NB4 (cell line): ENCODE data around the gene PARL.

ENCODE experiments used
- DNase-seq: peaks from one replicate; pipeline ENCODE4 v3.0.0; 2010; ENCODE audit warnings: low read depth
- H3K4me3 ChIP-seq: one replicate; pipeline ENCODE4 v1.5.1; 2011; ENCODE audit warnings: mild to moderate bottlenecking, low read depth, low read length, moderate library complexity
- CTCF ChIP-seq: IDR thresholded peaks from one replicate; pipeline ENCODE4 v1.5.1; 2012; ENCODE audit warnings: low read depth, low read length
- MAX ChIP-seq: IDR thresholded peaks from 2 replicates; pipeline ENCODE4 v1.6.1; 2011; ENCODE audit warnings: low read depth, low read length
- MYC ChIP-seq: IDR thresholded peaks from 2 replicates; pipeline ENCODE4 v1.6.1; 2011; ENCODE audit warnings: low read depth, low read length
- POLR2A ChIP-seq: IDR thresholded peaks from 2 replicates; pipeline ENCODE4 v1.6.1; 2011; ENCODE audit warnings: mild to moderate bottlenecking; ENCODE audit not compliant: insufficient read length; ENCODE audit errors: extremely low read depth

PARL gene

GRCh38 chr3:183907911-183908331 lies 23.2 kb upstream of the PARL start:
- TF ChIP-seq MYC (no peak), MAX (no peak), CTCF (no peak), POLR2A (no peak)
- H3K4me3 ChIP-seq, result no peak overlapping the region
- no peak for DNase-seq

- TF ChIP-seq POLR2A (no peak), MYC (no peak), CTCF (no peak), MAX (no peak)
- H3K4me3 ChIP-seq, result no peak overlapping the region
- DNase-seq, result no peak
Observed at GRCh38 chr3:183907176-183907575, 22.5 kb upstream of the PARL start.

GRCh38 chr3:183906234-183906921 lies 21.7 kb upstream of the PARL start:
- DNase-seq, result no peak
- H3K4me3 ChIP-seq, result no peak overlapping the region
- no peak for TF ChIP-seq MYC
- no peak for TF ChIP-seq MAX
- no peak for TF ChIP-seq CTCF
- TF ChIP-seq POLR2A, result no peak

- TF ChIP-seq CTCF, result no peak
- TF ChIP-seq POLR2A, result no peak
- TF ChIP-seq MYC, result no peak
- TF ChIP-seq MAX, result no peak
Observed at GRCh38 chr3:183904833-183905780, 20.4 kb upstream of the PARL start.

GRCh38 chr3:183898028-183898431 lies 13.3 kb upstream of the PARL start:
- H3K4me3 ChIP-seq, result no peak overlapping the region
- TF ChIP-seq MAX, result no peak
- no peak for TF ChIP-seq POLR2A
- no peak for TF ChIP-seq CTCF
- no peak for TF ChIP-seq MYC
- DNase-seq, result no peak

More at GRCh38 chr3:183904833-183905780, 20.4 kb upstream of the PARL start:
- no peak for DNase-seq
- H3K4me3 ChIP-seq, result no peak overlapping the region
